Motor neuron (in vitro differentiated cells): ENCODE results near the gene F5. TPM values are rescaled to one million over a fixed set of nuclear protein-coding genes. Genes with fewer than 3 reads are reported as not detected.
A peak's percentile ranks its signal among the peaks of the same experiment; 100 is the strongest.

ENCODE experiments used
- ATAC-seq, 8 experiments: fragments of 200-7000 bp; cut with Tn5 transposase; replicated peaks in 6 of 8; 2 replicates each; pipeline ENCODE4 v1.8.0; 2021; ENCODE audit warnings: mild to moderate bottlenecking in 8 of 8, moderate library complexity in 8 of 8
- H3K27ac ChIP-seq, 2 donors: fragments of 250-450 bp; sonication (Bioruptor Pico); 2 replicates each; pipeline ENCODE4 v1.9.0; 2021; ENCODE audit warnings: antibody characterized with exemption in 2 of 2, mild to moderate bottlenecking in 2 of 2, moderate library complexity in 1 of 2
- H3K4me1 ChIP-seq, 2 donors: fragments of 250-450 bp; sonication (Bioruptor Pico); replicated peaks in 1 of 2; 2 replicates each; pipeline ENCODE4 v1.6.1; 2021; ENCODE audit warnings: antibody characterized with exemption in 2 of 2, mild to moderate bottlenecking in 2 of 2, moderate library complexity in 1 of 2
- H3K4me3 ChIP-seq, 5 donors: fragments of 250-450 bp; sonication (Bioruptor Pico); 2 replicates each; pipeline ENCODE4 v1.9.0; 2021; ENCODE audit warnings: antibody characterized with exemption in 5 of 5, mild to moderate bottlenecking in 5 of 5, moderate library complexity in 4 of 5
- WGBS, 10 experiments: fragments of 450-650 bp; shearing (Covaris generic); methylation state at CpG; one replicate each; pipeline ENCODE4 v1.0.0; 2022; 5-methylcytosine and 5-hydroxymethylcytosine counted together
- in situ Hi-C, 9 experiments: fragments of 400-800 bp; cut with MboI; loops; one replicate each; pipeline ENCODE4 v1.15.0; 2021; ENCODE audit warnings: low sequenced_read_pairs in 9 of 9, low pct_unique_long_range_greater_than_20kb in 2 of 9; ENCODE audit not compliant: unreplicated experiment in 9 of 9
- total RNA-seq, 8 experiments: library from RNA; unstranded; fragments of 300-600 nt; gene quantifications; 2 replicates each; pipeline versions ENCODE4 v1.2.3 to v1.2.4, GENCODE V29; 2022

The F5 gene
- total RNA-seq, 8 experiments from 2014 or later, result 0.07 to 30.1 (median 0.20) TPM; not detected in 1

- no peak for ATAC-seq
- 89 to 100% (median 98%) methylated on average over 1 to 4 of the region's 4 CpGs; no CpG with 5 or more reads in 3 of the 10 experiments for WGBS, 10 experiments
- Histone ChIP-seq H3K4me3 (peak overlapping the region in 2 of 5 donors; percentile 7 to 68), H3K27ac (no peak overlapping the region), H3K4me1 (peaks cover 25 to 39% of the 10 kb centered on the region in 2 donors)
- in situ Hi-C loops, result no loop called here
Observed at GRCh38 chr1:169488157-169488556, 98.1 kb downstream of the F5 start.

- 59 to 100% (median 87%) methylated on average over 1 to 16 of the region's 16 CpGs for WGBS, 10 experiments
- in situ Hi-C loops, result no loop called here
- Histone ChIP-seq H3K4me3 (peak overlapping the region; percentile 60 to 84 (median 66)), H3K4me1 (peaks cover 25 to 45% of the 10 kb centered on the region in 2 donors), H3K27ac (peak overlapping the region; percentile 34 to 74)
- ATAC-seq, result no peak
Observed at GRCh38 chr1:169487561-169487960, 98.7 kb downstream of the F5 start.

GRCh38 chr1:169487133-169487532, 99.1 kb downstream of the F5 start:
- in situ Hi-C loops, result no loop called here
- WGBS, 10 experiments, result 59 to 96% (median 69%) methylated on average over 1 to 5 of the region's 5 CpGs; no CpG with 5 or more reads in 1 of the 10 experiments
- Histone ChIP-seq H3K4me1 (peaks cover 25 to 45% of the 10 kb centered on the region in 2 donors), H3K27ac (peak overlapping the region; percentile 74 to 84), H3K4me3 (peak overlapping the region; percentile 60 to 84 (median 66))
- ATAC-seq, result no peak

- in situ Hi-C loops, result no loop called here
- 0 to 12% (median 5%) methylated on average over 5 to 14 of the region's 14 CpGs; no CpG with 5 or more reads in 1 of the 10 experiments for WGBS, 10 experiments
- Histone ChIP-seq H3K4me3 (peak overlapping the region; percentile 60 to 84 (median 66)), H3K27ac (peak overlapping the region; percentile 74 to 84), H3K4me1 (peaks cover 25 to 45% of the 10 kb centered on the region in 2 donors)
- no peak for ATAC-seq
Observed at GRCh38 chr1:169486281-169487051, 99.8 kb downstream of the F5 start.

GRCh38 chr1:169485431-169486280, 100.6 kb downstream of the F5 start, which contains the start of gene SLC19A2:
TSS of gene SLC19A2 (minus strand) at chr1:169485944. CDS start at chr1:169485766, 178 bp downstream.
- peak; percentile 90 to 97 (median 96) for ATAC-seq

GRCh38 chr1:169484683-169485430, 101.4 kb downstream of the F5 start:
- peaks cover 25 to 45% of the 10 kb centered on the region in 2 donors for H3K4me1 ChIP-seq
- in situ Hi-C loops, result no loop called here

More at GRCh38 chr1:169485431-169486280, 100.6 kb downstream of the F5 start, which contains the start of gene SLC19A2:
- H3K4me1 ChIP-seq, result peaks cover 25 to 45% of the 10 kb centered on the region in 2 donors
- H3K27ac ChIP-seq, result peak within 1 kb of the TSS; percentile 75 to 84
- H3K4me3 ChIP-seq, result peak within 1 kb of the TSS; percentile 60 to 84 (median 66)
- in situ Hi-C loops, result no loop called here
- WGBS, 10 experiments, result 0 to 1% (median 0%) methylated on average over 7 to 28 of the region's 85 CpGs; no CpG with 5 or more reads in 5 of the 10 experiments

GRCh38 chr1:169484101-169484500, 102.2 kb downstream of the F5 start:
- WGBS, 10 experiments, result 33 to 68% (median 53%) methylated on average over 1 to 4 of the region's 4 CpGs; no CpG with 5 or more reads in 1 of the 10 experiments
- ATAC-seq, result no peak
- no peak overlapping the region for H3K27ac ChIP-seq
- in situ Hi-C loops, result no loop called here
- peak overlapping the region; percentile 60 to 84 (median 66) for H3K4me3 ChIP-seq
- H3K4me1 ChIP-seq, result peaks cover 30 to 43% of the 10 kb centered on the region in 2 donors

More at GRCh38 chr1:169484683-169485430, 101.4 kb downstream of the F5 start:
- ATAC-seq, result peak; percentile 7 to 31 (median 12)
- WGBS, 10 experiments, result 5 to 47% (median 9%) methylated on average over 1 to 11 of the region's 15 CpGs; no CpG with 5 or more reads in 1 of the 10 experiments
- peak overlapping the region; percentile 75 to 80 for H3K27ac ChIP-seq
- H3K4me3 ChIP-seq, result peak overlapping the region; percentile 60 to 84 (median 66)

- Histone ChIP-seq H3K4me3 (peak overlapping the region in 4 of 5 donors; percentile 64 to 84 (median 67)), H3K27ac (no peak overlapping the region), H3K4me1 (peaks cover 30 to 38% of the 10 kb centered on the region in 2 donors)
- 8 to 62% (median 48%) methylated on average over 1 to 5 of the region's 5 CpGs; no CpG with 5 or more reads in 3 of the 10 experiments for WGBS, 10 experiments
- in situ Hi-C loops, result no loop called here
- peak in 3 of 8 experiments; percentile 1 to 2 (median 2) for ATAC-seq
Observed at GRCh38 chr1:169483500-169483966, 102.7 kb downstream of the F5 start.

- Histone ChIP-seq H3K27ac (no peak overlapping the region), H3K4me1 (peaks cover 18% of the 10 kb centered on the region in 2 donors), H3K4me3 (no peak overlapping the region)
- ATAC-seq, result peak in 2 of 8 experiments; percentile 51 to 63
- in situ Hi-C loops, result loop anchor here in 1 of 9 experiments (10.0 kb wide), 1 partner anchor 65 kb away; no protein-coding TSS in a partner anchor
- 20 to 100% (median 83%) methylated on average over 1 of the region's 1 CpG; no CpG with 5 or more reads in 3 of the 10 experiments for WGBS, 10 experiments
Observed at GRCh38 chr1:169479363-169480066, 106.8 kb downstream of the F5 start.

- Histone ChIP-seq H3K27ac (no peak overlapping the region), H3K4me1 (peaks cover 5 to 7% of the 10 kb centered on the region in 2 donors), H3K4me3 (no peak overlapping the region)
- in situ Hi-C loops, result loop anchor here in 1 of 9 experiments (10.0 kb wide), 1 partner anchor 67 kb away; no protein-coding TSS in a partner anchor
- 83 to 100% (median 93%) methylated on average over 2 to 5 of the region's 5 CpGs for WGBS, 10 experiments
- ATAC-seq, result no peak
Observed at GRCh38 chr1:169478094-169478672, 108.1 kb downstream of the F5 start.

- 72 to 92% (median 80%) methylated on average over 1 to 3 of the region's 3 CpGs; no CpG with 5 or more reads in 1 of the 10 experiments for WGBS, 10 experiments
- in situ Hi-C loops, result loop anchor here in 1 of 9 experiments (10.0 kb wide), 1 partner anchor 69 kb away; no protein-coding TSS in a partner anchor
- peaks cover 0 to 5% of the 10 kb centered on the region in 2 donors for H3K4me1 ChIP-seq
- peak in 2 of 8 experiments; percentile 16 to 50 for ATAC-seq
- H3K4me3 ChIP-seq, result no peak overlapping the region
- H3K27ac ChIP-seq, result no peak overlapping the region
Observed at GRCh38 chr1:169475806-169476387, 110.4 kb downstream of the F5 start.
